GM23338 (cell line): Measurements from ENCODE around the gene EPHA5. TPM values are rescaled to one million over a fixed set of nuclear protein-coding genes. Genes with fewer than 3 reads are reported as not detected.

ENCODE experiments used
- ATAC-seq: fragments of 200-7000 bp; cut with Tn5 transposase; 3 replicates; pipeline ENCODE4 v1.9.1; 2020
- DNase-seq: peaks from one replicate; pipeline ENCODE4 v3.0.0-alpha.2; 2015; ENCODE audit warnings: low spot score
- H2AFZ ChIP-seq: fragments of 200-600 bp; sonication (generic); 2 replicates; pipeline ENCODE4 v1.8.0; 2016; ENCODE audit warnings: antibody characterized with exemption, mild to moderate bottlenecking, moderate library complexity
- H3F3A ChIP-seq: fragments of 200-600 bp; sonication (generic); replicated peaks from 2 replicates; pipeline ENCODE4 v1.8.0; 2017; ENCODE audit warnings: antibody characterized with exemption, mixed run types, low read depth
- H3K27ac ChIP-seq: fragments of 200-600 bp; sonication (generic); 2 replicates; pipeline ENCODE4 v1.6.1; 2016; ENCODE audit warnings: low read depth
- H3K27me3 ChIP-seq: fragments of 200-600 bp; sonication (generic); 2 replicates; pipeline ENCODE4 v1.8.0; 2016; ENCODE audit warnings: mild to moderate bottlenecking, mixed run types, moderate library complexity; ENCODE audit not compliant: insufficient read depth
- H3K36me3 ChIP-seq: fragments of 200-600 bp; sonication (generic); 2 replicates; pipeline ENCODE4 v1.8.0; 2016; ENCODE audit warnings: mild to moderate bottlenecking; ENCODE audit not compliant: insufficient read depth
- H3K4me1 ChIP-seq: fragments of 200-600 bp; sonication (generic); 2 replicates; pipeline ENCODE4 v1.8.0; 2016; ENCODE audit warnings: mild to moderate bottlenecking, moderate library complexity; ENCODE audit not compliant: insufficient read depth
- H3K4me2 ChIP-seq: fragments of 200-600 bp; sonication (generic); 2 replicates; pipeline ENCODE4 v1.7.1; 2017; ENCODE audit warnings: mixed run types
- H3K4me3 ChIP-seq: fragments of 200-600 bp; sonication (generic); 2 replicates; pipeline ENCODE4 v1.6.1; 2016; ENCODE audit warnings: mixed run types
- H3K79me2 ChIP-seq: fragments of 200-600 bp; sonication (generic); replicated peaks from 2 replicates; pipeline ENCODE4 v1.8.0; 2017; ENCODE audit warnings: mild to moderate bottlenecking; ENCODE audit not compliant: insufficient read depth
- H3K9me2 ChIP-seq: fragments of 200-600 bp; sonication (generic); 2 replicates; pipeline ENCODE4 v1.8.0; 2017; ENCODE audit not compliant: insufficient read depth
- H4K20me1 ChIP-seq: fragments of 200-600 bp; sonication (generic); replicated peaks from 2 replicates; pipeline ENCODE4 v1.8.0; 2017; ENCODE audit warnings: mild to moderate bottlenecking; ENCODE audit not compliant: insufficient read depth
- H3K27ac Mint-ChIP-seq: 2 replicates; pipeline ENCODE4 v1.8.0; 2020; ENCODE audit warnings: inconsistent platforms, mild to moderate bottlenecking, moderate library complexity, mixed read lengths
- H3K27me3 Mint-ChIP-seq: 3 replicates; pipeline ENCODE4 v1.8.0; 2022; ENCODE audit warnings: low read depth, mild to moderate bottlenecking, moderate library complexity, mixed read lengths, inconsistent platforms; ENCODE audit not compliant: insufficient read depth, poor library complexity
- H3K36me3 Mint-ChIP-seq: 3 replicates; pipeline ENCODE4 v1.8.0; 2021; ENCODE audit warnings: low read depth, mild to moderate bottlenecking, inconsistent platforms, moderate library complexity, mixed read lengths
- H3K4me1 Mint-ChIP-seq: 3 replicates; pipeline ENCODE4 v1.8.0; 2020; ENCODE audit warnings: mild to moderate bottlenecking, inconsistent platforms, mixed read lengths
- H3K4me3 Mint-ChIP-seq: 3 replicates; pipeline ENCODE4 v1.8.0; 2021; ENCODE audit warnings: moderate library complexity, mild to moderate bottlenecking, inconsistent platforms, mixed read lengths
- H3K9me3 Mint-ChIP-seq: 3 replicates; pipeline ENCODE4 v1.8.0; 2020; ENCODE audit warnings: moderate library complexity, mild to moderate bottlenecking, inconsistent platforms, mixed read lengths
- ETS1 ChIP-seq: IDR thresholded peaks from 2 replicates; pipeline ENCODE4 v1.6.1; 2016; ENCODE audit warnings: antibody characterized with exemption
- EZH2 ChIP-seq: fragments of 200-600 bp; sonication (generic); IDR thresholded peaks from one replicate; pipeline ENCODE4 v1.8.0; 2017; ENCODE audit warnings: antibody characterized with exemption, mild to moderate bottlenecking, low read depth; ENCODE audit not compliant: unreplicated experiment
- EZH2phosphoT487 ChIP-seq: fragments of 200-600 bp; sonication (generic); IDR thresholded peaks from one replicate; pipeline ENCODE4 v1.8.1; 2018; ENCODE audit warnings: antibody characterized with exemption; ENCODE audit not compliant: unreplicated experiment
- NANOG ChIP-seq: IDR thresholded peaks from 2 replicates; pipeline ENCODE4 v1.6.1; 2016; ENCODE audit warnings: antibody characterized with exemption, borderline replicate concordance
- STAT1 ChIP-seq: IDR thresholded peaks from one replicate; pipeline ENCODE4 v1.6.1; 2016; ENCODE audit warnings: antibody characterized with exemption; ENCODE audit not compliant: unreplicated experiment
- polyA plus RNA-seq: library from polyadenylated mRNA; unstranded; fragments of >200 nt; fragmentation: Nextera tagmentation; extraction: Ambion mirVana; gene quantifications from 2 replicates; pipeline ENCODE4 v1.2.1, GENCODE V29; 2016
- total RNA-seq: library from RNA; depleted of rRNA; stranded (reverse); fragments of >200 nt; shearing (Covaris generic); gene quantifications from 2 replicates; pipeline ENCODE4 v1.2.3, GENCODE V29; 2014
- TF ChIP-seq, protein P1 (sequence below), 2 experiments: fragments of 200-600 bp in 1 of 2; sonication (generic) in 1 of 2; conservative IDR thresholded peaks; 2 replicates each; pipeline versions ENCODE4 v1.5.1 to v1.6.1; 2016 to 2017; ENCODE audit warnings: antibody characterized with exemption in 2 of 2, low read depth in 2 of 2, mild to moderate bottlenecking in 2 of 2, moderate library complexity in 1 of 2
- TF ChIP-seq, protein P2 (sequence below): IDR thresholded peaks from one replicate; pipeline ENCODE4 v1.6.1; 2018; ENCODE audit warnings: antibody characterized with exemption; ENCODE audit not compliant: unreplicated experiment

Gene EPHA5
- total and polyA plus RNA-seq, 2 experiments from 2014 or later = 0.05 to 0.24 TPM

- TF ChIP-seq ETS1 = no peak
- TF ChIP-seq STAT1 = no peak
These were observed 65.8 kb downstream of the EPHA5 start (continued) for GRCh38 chr4:65604515-65604914.

- ATAC-seq (no peak), DNase-seq (no peak)
- H4K20me1 ChIP-seq = no peaks in the 10 kb centered on the region
- H2AFZ ChIP-seq = no peak overlapping the region
- H3K27me3 Mint-ChIP-seq = no peaks in the 10 kb centered on the region
- no peaks in the 10 kb centered on the region for H3K9me2 ChIP-seq
- TF ChIP-seq EZH2phosphoT487 = no peak
- TF ChIP-seq, protein P1, sequence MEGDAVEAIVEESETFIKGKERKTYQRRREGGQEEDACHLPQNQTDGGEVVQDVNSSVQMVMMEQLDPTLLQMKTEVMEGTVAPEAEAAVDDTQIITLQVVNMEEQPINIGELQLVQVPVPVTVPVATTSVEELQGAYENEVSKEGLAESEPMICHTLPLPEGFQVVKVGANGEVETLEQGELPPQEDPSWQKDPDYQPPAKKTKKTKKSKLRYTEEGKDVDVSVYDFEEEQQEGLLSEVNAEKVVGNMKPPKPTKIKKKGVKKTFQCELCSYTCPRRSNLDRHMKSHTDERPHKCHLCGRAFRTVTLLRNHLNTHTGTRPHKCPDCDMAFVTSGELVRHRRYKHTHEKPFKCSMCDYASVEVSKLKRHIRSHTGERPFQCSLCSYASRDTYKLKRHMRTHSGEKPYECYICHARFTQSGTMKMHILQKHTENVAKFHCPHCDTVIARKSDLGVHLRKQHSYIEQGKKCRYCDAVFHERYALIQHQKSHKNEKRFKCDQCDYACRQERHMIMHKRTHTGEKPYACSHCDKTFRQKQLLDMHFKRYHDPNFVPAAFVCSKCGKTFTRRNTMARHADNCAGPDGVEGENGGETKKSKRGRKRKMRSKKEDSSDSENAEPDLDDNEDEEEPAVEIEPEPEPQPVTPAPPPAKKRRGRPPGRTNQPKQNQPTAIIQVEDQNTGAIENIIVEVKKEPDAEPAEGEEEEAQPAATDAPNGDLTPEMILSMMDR (conservative IDR thresholded peaks at IDR 0.05; ENCODE audit: low read depth in 2 of 2) = no peak
- TF ChIP-seq, protein P2, sequence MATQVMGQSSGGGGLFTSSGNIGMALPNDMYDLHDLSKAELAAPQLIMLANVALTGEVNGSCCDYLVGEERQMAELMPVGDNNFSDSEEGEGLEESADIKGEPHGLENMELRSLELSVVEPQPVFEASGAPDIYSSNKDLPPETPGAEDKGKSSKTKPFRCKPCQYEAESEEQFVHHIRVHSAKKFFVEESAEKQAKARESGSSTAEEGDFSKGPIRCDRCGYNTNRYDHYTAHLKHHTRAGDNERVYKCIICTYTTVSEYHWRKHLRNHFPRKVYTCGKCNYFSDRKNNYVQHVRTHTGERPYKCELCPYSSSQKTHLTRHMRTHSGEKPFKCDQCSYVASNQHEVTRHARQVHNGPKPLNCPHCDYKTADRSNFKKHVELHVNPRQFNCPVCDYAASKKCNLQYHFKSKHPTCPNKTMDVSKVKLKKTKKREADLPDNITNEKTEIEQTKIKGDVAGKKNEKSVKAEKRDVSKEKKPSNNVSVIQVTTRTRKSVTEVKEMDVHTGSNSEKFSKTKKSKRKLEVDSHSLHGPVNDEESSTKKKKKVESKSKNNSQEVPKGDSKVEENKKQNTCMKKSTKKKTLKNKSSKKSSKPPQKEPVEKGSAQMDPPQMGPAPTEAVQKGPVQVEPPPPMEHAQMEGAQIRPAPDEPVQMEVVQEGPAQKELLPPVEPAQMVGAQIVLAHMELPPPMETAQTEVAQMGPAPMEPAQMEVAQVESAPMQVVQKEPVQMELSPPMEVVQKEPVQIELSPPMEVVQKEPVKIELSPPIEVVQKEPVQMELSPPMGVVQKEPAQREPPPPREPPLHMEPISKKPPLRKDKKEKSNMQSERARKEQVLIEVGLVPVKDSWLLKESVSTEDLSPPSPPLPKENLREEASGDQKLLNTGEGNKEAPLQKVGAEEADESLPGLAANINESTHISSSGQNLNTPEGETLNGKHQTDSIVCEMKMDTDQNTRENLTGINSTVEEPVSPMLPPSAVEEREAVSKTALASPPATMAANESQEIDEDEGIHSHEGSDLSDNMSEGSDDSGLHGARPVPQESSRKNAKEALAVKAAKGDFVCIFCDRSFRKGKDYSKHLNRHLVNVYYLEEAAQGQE = no peak
- TF ChIP-seq NANOG = no peak
- TF ChIP-seq EZH2 = no peak
- H3K27ac Mint-ChIP-seq = no peak overlapping the region
- H3K36me3 Mint-ChIP-seq = no peaks in the 10 kb centered on the region
- H3K27me3 ChIP-seq = no peaks in the 10 kb centered on the region
- H3K4me3 ChIP-seq = no peak overlapping the region
- no peak overlapping the region for H3K4me2 ChIP-seq
- no peaks in the 10 kb centered on the region for H3F3A ChIP-seq
- H3K36me3 ChIP-seq = no peaks in the 10 kb centered on the region
- no peak overlapping the region for H3K27ac ChIP-seq
- peaks cover 9% of the 10 kb centered on the region for H3K4me1 Mint-ChIP-seq
- H3K4me1 ChIP-seq = no peaks in the 10 kb centered on the region
- no peaks in the 10 kb centered on the region for H3K79me2 ChIP-seq
- H3K4me3 Mint-ChIP-seq = no peak overlapping the region
- no peaks in the 10 kb centered on the region for H3K9me3 Mint-ChIP-seq
These were observed 69.6 kb downstream of the EPHA5 start for GRCh38 chr4:65600656-65601055.

DNA sequence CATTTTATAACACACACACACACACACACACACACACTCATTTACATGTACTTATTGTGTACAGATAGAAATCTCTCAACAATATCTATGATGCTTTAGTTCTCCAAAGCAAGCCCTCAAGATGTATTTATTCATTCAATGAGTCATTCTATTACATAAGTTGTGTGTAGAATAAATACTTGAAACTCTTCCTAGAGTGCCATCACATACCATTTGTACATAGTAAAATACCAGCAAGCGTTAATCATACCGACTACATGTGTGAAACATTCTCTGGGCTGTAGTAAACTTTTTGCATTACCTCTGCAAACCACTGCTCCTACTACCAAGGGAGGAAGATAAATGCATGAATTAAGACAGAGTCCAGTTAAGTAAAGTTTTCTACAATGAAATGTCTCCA, 70.9 kb downstream of the EPHA5 start:
- Histone ChIP-seq H3K79me2 (no peaks in the 10 kb centered on the region), H3K36me3 (no peaks in the 10 kb centered on the region), H2AFZ (no peak overlapping the region), H4K20me1 (no peaks in the 10 kb centered on the region), H3K27me3 (no peaks in the 10 kb centered on the region), H3K27ac (no peak overlapping the region), H3K4me2 (no peak overlapping the region), H3K4me1 (no peaks in the 10 kb centered on the region), H3K9me2 (no peaks in the 10 kb centered on the region), H3F3A (no peaks in the 10 kb centered on the region), H3K4me3 (no peak overlapping the region)
- H3K27ac Mint-ChIP-seq = no peak overlapping the region
- H3K36me3 Mint-ChIP-seq = no peaks in the 10 kb centered on the region
- ATAC-seq (no peak), DNase-seq (no peak)
- H3K9me3 Mint-ChIP-seq = no peaks in the 10 kb centered on the region
- no peaks in the 10 kb centered on the region for H3K27me3 Mint-ChIP-seq
- H3K4me3 Mint-ChIP-seq = no peak overlapping the region
- peaks cover 9% of the 10 kb centered on the region for H3K4me1 Mint-ChIP-seq
- TF ChIP-seq, protein P1 (conservative IDR thresholded peaks at IDR 0.05; ENCODE audit: low read depth in 2 of 2) = no peak
